Measurements from ENCODE around the gene ZFYVE21.
"Not testable (repeated sequence)": the region's sequence is repeated elsewhere in the genome, so short reads cannot be mapped to it uniquely, and the experiment has no call there.

Gene ZFYVE21

GRCh38 chr14:103686831-103687485, 28.7 kb upstream of the ZFYVE21 start:
- H3K4me1 ChIP-seq (ENCODE audit: insufficient read depth, low read length), result peaks cover 7% of the 10 kb centered on the region; the same call in 1 of the 2 replicates
- H3K36me3 ChIP-seq (ENCODE audit: insufficient read depth, low read length), result peaks cover 18% of the 10 kb centered on the region
- H3K9me3 ChIP-seq (ENCODE audit: control insufficient read depth, insufficient read depth, low read length), result no peaks in the 10 kb centered on the region
- no peak overlapping the region for H3K9ac ChIP-seq (ENCODE audit: low read depth, low read length)

DNA sequence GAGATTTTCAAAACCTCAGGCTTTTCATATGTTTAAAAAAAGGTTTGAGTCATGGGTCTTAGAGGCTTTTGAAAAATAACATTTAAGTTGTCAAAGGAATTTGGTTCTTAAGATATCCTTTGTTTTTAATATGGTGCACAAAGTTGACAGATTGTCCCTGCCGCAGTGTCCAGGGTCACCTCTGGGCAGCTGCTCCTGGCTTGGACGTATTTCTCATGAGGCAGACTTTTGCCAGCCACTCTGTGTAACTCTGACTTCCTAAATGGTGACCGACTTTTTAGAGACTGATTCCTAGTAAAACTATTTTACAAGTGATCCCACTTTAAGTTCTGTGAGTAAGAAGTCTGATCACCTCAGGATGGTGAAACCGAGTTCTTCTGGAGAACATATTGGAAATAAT, 27.9 kb upstream of the ZFYVE21 start:
- peaks cover 7% of the 10 kb centered on the region; the same call in 1 of the 2 replicates for H3K4me1 ChIP-seq (ENCODE audit: insufficient read depth, low read length)
- H3K36me3 ChIP-seq (ENCODE audit: insufficient read depth, low read length), result peaks cover 22% of the 10 kb centered on the region
- H3K9ac ChIP-seq (ENCODE audit: low read depth, low read length), result no peak overlapping the region
- no peaks in the 10 kb centered on the region for H3K9me3 ChIP-seq (ENCODE audit: control insufficient read depth, insufficient read depth, low read length)

DNA sequence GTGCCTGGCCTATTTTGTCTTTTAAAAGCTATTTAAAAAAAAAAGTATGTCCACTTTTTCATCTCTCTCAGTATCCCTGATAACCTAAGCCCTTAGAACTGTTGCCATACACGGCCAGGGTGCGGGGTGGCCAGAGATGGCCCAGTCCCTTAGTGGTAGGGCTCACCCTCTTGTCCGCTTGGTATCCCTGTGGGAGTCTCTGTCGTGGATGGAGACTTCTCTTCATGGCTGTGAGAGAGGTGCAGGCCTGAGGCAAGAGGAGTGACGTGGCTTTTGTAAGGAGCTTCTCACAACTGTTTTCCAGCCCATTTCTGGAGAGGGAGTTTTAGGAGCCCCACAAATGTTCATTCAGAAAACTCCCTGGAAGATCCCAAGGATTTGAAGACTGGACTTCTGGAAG, 27.2 kb upstream of the ZFYVE21 start:
- Histone ChIP-seq H3K4me1 (ENCODE audit: insufficient read depth, low read length) (peaks cover 7% of the 10 kb centered on the region; the same call in 1 of the 2 replicates), H3K9ac (ENCODE audit: low read depth, low read length) (no peak overlapping the region), H3K36me3 (ENCODE audit: insufficient read depth, low read length) (peaks cover 18% of the 10 kb centered on the region), H3K9me3 (ENCODE audit: control insufficient read depth, insufficient read depth, low read length) (no peaks in the 10 kb centered on the region)

DNA sequence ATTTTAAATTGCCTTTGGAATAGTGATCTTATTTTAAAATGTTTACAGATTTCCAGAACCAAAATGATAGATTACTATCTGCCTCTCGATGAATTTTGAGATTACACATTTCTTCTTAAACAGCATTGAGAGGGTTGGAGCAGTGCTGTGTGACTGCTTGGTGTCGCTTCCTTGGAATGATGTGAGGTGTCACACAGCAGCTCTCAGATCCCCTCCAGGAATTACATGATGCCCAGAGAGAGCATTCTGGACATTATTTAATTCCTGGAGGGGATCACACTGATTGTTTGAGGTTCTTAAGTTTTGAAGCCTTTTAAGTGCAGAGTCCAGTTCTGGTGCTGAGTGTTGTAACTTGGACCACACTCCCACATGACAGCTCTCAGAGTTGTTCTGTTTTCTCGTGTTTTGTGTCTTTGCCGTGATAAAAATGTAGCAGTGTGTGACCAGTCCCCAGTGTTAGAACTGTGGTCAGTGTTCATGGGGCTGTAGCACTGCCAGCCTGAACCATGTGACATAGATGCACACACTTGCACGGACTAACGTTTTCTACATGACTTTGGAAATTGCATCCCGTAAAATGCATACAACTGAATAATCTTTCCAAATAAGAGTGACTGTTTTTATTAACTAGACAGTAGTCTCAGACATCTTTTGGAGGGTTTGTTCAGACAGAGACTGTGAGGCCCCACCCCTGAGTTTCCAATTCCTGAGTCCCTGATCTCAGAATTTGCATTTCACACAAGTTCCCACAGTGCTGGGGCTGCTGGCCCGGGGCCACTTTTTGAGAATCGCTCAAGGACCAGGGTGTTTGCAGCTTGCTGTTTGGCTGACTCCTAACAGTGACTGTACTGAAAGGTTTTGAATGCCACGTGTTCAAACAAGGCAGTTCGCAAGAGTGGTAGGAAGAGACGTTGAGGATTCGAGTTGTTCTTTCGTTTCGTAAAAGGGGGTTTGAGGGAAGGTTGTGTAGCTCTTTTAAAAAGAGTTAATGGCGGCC, 26.4 kb upstream of the ZFYVE21 start:
- Histone ChIP-seq H3K36me3 (ENCODE audit: insufficient read depth, low read length) (peaks cover 18% of the 10 kb centered on the region), H3K9ac (ENCODE audit: low read depth, low read length) (no peak overlapping the region), H3K4me1 (ENCODE audit: insufficient read depth, low read length) (peaks cover 7% of the 10 kb centered on the region; the same call in 1 of the 2 replicates), H3K9me3 (ENCODE audit: control insufficient read depth, insufficient read depth, low read length) (no peaks in the 10 kb centered on the region)

DNA sequence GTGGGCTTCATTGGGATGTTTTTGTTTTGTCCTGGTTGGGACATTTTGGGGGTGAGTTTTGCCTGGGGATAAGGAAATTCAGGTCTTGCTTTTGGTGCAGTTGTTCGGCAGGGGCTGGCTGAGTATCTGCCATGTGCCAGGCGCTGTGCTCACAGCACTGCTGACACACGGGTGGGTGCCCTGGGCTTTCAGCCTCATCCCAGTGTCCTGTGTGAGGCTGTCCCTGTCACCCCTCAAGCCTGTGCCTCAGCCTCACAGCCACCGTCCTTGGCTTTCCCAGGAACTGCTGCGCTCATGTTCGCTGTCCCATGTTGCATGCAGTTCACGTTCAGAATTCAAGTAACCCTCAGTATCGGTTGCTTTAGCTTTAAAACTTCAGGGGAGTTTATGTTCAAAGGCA, 25.3 kb upstream of the ZFYVE21 start:
- H3K9me3 ChIP-seq (ENCODE audit: control insufficient read depth, insufficient read depth, low read length), result no peaks in the 10 kb centered on the region
- peaks cover 18% of the 10 kb centered on the region for H3K36me3 ChIP-seq (ENCODE audit: insufficient read depth, low read length)
- no peak overlapping the region for H3K9ac ChIP-seq (ENCODE audit: low read depth, low read length)
- peaks cover 8% of the 10 kb centered on the region; the same call in 1 of the 2 replicates for H3K4me1 ChIP-seq (ENCODE audit: insufficient read depth, low read length)

DNA sequence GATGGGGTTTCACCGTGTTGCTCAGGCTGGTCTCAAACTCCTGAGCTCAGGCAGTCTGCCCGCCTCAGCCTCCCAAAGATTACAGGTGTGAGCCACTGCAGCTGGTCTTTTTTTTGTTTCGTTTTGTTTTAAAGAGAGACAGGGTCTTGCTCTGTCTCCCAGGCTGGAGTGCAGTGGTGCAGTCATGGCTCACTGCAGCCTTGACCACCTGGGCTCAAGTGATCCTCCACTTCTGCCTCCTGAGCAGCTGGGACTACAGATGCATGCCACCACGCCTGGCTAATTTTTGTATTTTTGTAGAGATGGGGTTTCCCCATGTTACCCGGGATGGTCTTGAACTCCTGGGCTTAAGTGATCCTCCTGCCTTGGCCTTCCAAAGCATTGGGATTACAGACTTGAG, 24.0 kb upstream of the ZFYVE21 start:
- not testable (repeated sequence) for H3K9ac ChIP-seq (ENCODE audit: low read depth, low read length); H3K9me3 ChIP-seq (ENCODE audit: control insufficient read depth, insufficient read depth, low read length)
- Histone ChIP-seq H3K36me3 (ENCODE audit: insufficient read depth, low read length) (peaks cover 12% of the 10 kb centered on the region), H3K4me1 (ENCODE audit: insufficient read depth, low read length) (peaks cover 15% of the 10 kb centered on the region; the same call in 1 of the 2 replicates)

- Histone ChIP-seq H3K36me3 (ENCODE audit: insufficient read depth, low read length) (peaks cover 12% of the 10 kb centered on the region), H3K4me1 (ENCODE audit: insufficient read depth, low read length) (peaks cover 16% of the 10 kb centered on the region; the same call in 1 of the 2 replicates), H3K9me3 (ENCODE audit: control insufficient read depth, insufficient read depth, low read length) (no peaks in the 10 kb centered on the region), H3K9ac (ENCODE audit: low read depth, low read length) (no peak overlapping the region)
Measured at GRCh38 chr14:103692159-103692558, 23.5 kb upstream of the ZFYVE21 start.

- Histone ChIP-seq H3K9me3 (ENCODE audit: control insufficient read depth, insufficient read depth, low read length) (no peaks in the 10 kb centered on the region), H3K4me1 (ENCODE audit: insufficient read depth, low read length) (peaks cover 18% of the 10 kb centered on the region; the same call in 1 of the 2 replicates), H3K9ac (ENCODE audit: low read depth, low read length) (no peak overlapping the region), H3K36me3 (ENCODE audit: insufficient read depth, low read length) (peaks cover 13% of the 10 kb centered on the region)
Measured at GRCh38 chr14:103692871-103693270, 22.7 kb upstream of the ZFYVE21 start.

- H3K9ac ChIP-seq (ENCODE audit: low read depth, low read length), result no peak overlapping the region
Measured at GRCh38 chr14:103693515-103693914, 22.1 kb upstream of the ZFYVE21 start.

DNA sequence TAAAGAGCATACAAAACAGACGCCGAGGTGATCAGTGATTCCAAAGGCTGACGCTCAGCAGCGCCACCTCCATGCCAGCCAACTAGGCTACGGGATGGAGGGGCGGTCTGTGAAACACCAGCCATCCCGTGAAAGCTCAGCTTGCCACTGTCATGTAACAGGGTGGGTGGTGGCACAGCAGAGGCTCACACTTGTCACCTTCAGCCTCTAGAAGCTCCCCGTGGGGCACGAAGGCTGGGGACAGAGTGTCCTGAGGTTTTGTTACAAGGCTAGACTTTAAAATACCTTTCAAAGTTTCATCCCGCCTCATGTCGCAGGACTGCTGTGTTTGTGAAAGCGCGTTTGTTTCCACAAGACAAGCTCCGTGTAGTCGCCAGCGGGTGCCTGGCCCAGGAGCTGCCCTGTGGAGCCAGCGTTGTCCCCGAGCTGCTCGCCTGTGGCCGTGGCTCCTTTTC, 21.0 kb upstream of the ZFYVE21 start:
- Histone ChIP-seq H3K9ac (ENCODE audit: low read depth, low read length) (no peak overlapping the region), H3K36me3 (ENCODE audit: insufficient read depth, low read length) (peaks cover 14% of the 10 kb centered on the region), H3K4me1 (ENCODE audit: insufficient read depth, low read length) (peaks cover 11% of the 10 kb centered on the region; the same call in 1 of the 2 replicates), H3K9me3 (ENCODE audit: control insufficient read depth, insufficient read depth, low read length) (no peaks in the 10 kb centered on the region)

More at GRCh38 chr14:103693515-103693914, 22.1 kb upstream of the ZFYVE21 start:
- Histone ChIP-seq H3K36me3 (ENCODE audit: insufficient read depth, low read length) (peaks cover 14% of the 10 kb centered on the region), H3K9me3 (ENCODE audit: control insufficient read depth, insufficient read depth, low read length) (no peaks in the 10 kb centered on the region), H3K4me1 (ENCODE audit: insufficient read depth, low read length) (peaks cover 18% of the 10 kb centered on the region; the same call in 1 of the 2 replicates)

DNA sequence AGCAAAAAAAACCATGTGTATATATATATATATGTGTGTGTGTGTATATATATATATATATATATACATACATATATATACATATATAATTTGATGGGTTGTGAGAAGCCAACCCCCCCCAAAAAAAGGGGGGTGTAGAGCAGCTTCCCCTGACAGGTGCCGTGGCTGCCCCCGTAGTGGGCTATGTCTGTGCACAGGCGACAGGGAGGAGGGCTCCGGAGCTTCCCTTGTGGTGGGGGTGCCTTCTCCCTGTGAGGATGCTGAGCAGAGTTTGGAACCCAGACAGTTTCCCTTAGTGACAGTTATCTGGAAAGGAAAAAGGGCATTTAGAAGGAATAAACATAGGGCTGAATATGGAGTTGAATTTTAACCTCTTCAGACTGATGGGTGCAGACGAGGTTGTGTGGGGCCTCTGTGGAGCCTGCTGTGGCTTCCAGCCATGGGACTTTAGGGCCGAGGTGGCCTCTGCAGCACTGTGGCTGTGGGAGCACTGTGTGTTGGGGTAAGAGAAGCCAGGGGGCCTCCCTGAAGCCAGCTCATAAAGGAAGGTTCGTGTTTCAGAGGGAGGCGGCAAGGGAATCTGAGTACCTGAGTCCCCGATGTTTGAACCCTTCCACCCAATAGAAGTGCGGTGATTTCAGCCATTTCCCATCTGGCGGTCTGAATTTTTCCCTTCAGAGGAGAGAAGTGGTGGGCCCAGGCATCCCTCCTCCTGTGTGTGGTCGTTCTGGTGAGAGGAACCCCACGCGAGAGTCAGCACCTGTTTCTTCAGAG, 20.1 kb upstream of the ZFYVE21 start:
- H3K9me3 ChIP-seq (ENCODE audit: control insufficient read depth, insufficient read depth, low read length), result no peaks in the 10 kb centered on the region
- H3K9ac ChIP-seq (ENCODE audit: low read depth, low read length), result no peak overlapping the region
- peaks cover 9% of the 10 kb centered on the region; the same call in 1 of the 2 replicates for H3K36me3 ChIP-seq (ENCODE audit: insufficient read depth, low read length)
- peaks cover 11% of the 10 kb centered on the region; the same call in 1 of the 2 replicates for H3K4me1 ChIP-seq (ENCODE audit: insufficient read depth, low read length)

GRCh38 chr14:103696070-103696402, 19.6 kb upstream of the ZFYVE21 start:
- Histone ChIP-seq H3K36me3 (ENCODE audit: insufficient read depth, low read length) (peaks cover 9% of the 10 kb centered on the region; the same call in 1 of the 2 replicates), H3K9ac (ENCODE audit: low read depth, low read length) (no peak overlapping the region), H3K9me3 (ENCODE audit: control insufficient read depth, insufficient read depth, low read length) (no peaks in the 10 kb centered on the region), H3K4me1 (ENCODE audit: insufficient read depth, low read length) (peaks cover 11% of the 10 kb centered on the region; the same call in 1 of the 2 replicates)

GRCh38 chr14:103696466-103697071, 19.0 kb upstream of the ZFYVE21 start:
- Histone ChIP-seq H3K9ac (ENCODE audit: low read depth, low read length) (no peak overlapping the region), H3K9me3 (ENCODE audit: control insufficient read depth, insufficient read depth, low read length) (no peaks in the 10 kb centered on the region), H3K4me1 (ENCODE audit: insufficient read depth, low read length) (peaks cover 11% of the 10 kb centered on the region; the same call in 1 of the 2 replicates), H3K36me3 (ENCODE audit: insufficient read depth, low read length) (peaks cover 9% of the 10 kb centered on the region; the same call in 1 of the 2 replicates)
